ENCODE results near the gene XRCC6.
"Not testable (repeated sequence)": the region's sequence is repeated elsewhere in the genome, so short reads cannot be mapped to it uniquely, and the experiment has no call there.

XRCC6 gene

DNA sequence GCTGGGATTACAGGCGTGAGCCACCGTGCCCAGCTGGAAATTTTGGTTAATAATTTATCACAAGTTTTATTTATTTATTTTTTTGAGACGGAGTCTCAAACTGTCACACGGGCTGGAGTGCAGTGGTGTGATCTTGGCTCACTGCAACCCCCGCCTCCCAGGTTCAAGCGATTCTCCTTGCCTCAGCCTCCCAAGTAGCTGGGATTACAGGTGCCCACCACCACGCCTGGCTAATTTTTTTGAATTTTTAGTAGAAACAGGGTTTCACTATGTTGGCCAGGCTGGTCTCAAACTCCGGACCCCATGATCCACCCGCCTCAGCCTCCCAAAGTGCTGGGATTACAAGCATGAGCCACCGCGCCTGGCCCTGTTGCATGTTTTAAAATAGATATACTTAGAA is 65.8 kb downstream of the XRCC6 start:
- DNase-seq (ENCODE audit: low read depth in 2 of 2), result not testable (repeated sequence)

DNA sequence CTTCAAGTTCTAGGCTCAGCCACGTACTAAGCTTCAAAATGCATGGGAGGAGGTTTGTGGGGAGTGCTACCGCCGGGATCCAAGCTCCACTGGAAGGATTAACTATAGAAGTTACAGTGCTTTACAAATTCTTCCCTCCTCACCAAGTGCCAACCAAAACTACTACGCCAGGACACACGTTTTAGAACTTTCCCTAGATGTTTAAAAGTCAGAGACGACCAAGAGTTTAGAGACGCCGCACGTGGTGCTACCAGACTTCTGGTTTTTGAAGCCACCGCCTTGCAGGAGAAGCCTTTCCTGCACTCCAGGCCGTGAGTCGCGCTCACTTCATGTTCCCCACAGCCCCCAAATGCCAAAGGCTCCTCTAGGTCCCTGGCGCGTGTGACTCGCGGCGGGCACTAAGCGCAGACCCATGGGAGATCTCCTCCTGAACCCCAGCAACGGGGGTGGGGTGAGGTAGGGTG is 66.8 kb downstream of the XRCC6 start:
- no peak for DNase-seq (ENCODE audit: low read depth in 2 of 2)

DNA sequence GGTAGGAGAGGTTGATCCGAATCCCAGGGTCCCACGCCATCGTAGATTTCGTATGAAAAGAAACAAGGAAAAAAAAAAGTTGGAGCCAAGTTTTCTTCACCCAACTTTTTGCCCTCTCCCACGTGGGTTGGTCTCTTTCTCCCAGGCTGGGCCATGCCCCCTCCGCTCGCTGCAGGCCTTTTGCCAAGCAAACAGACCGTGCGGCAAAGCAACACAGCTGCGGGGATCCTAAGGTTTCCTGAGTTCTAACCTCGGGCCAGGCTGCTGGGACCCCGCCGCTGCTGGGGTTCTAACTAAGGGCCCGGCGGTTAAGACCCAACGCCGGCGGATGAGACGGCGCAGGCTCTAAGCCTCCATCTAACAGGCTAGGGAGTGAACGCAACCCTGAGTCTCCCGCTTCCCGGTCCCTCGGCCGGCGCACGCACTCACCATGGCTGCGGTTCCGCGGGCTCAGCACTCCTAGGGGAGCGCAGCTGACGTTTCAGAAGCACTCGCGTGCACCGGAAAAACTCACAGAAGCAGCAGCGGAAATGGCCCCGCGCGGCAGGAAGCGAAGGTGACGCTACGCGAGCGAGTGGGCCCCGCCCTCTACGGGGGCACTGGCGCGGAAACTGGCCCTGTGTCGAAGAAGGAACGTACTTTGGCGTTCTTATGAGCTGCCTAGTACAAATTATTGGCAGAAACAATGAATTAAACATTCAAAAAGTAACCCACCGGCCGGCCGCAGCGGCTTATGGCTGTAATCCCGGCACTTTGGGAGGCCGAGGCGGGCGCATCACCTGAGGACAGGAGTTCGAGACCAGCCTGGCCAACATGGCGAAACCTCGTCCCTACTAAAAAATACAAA is 67.5 kb downstream of the XRCC6 start, which contains the start of gene SNU13:
Gene SNU13 (minus strand): TSS at position 503 of the 847 bp plus-strand sequence. CDS start 71 bp downstream, at position 432.
- DNase-seq (ENCODE audit: low read depth in 2 of 2), result peak; percentile 89 to 91

DNA sequence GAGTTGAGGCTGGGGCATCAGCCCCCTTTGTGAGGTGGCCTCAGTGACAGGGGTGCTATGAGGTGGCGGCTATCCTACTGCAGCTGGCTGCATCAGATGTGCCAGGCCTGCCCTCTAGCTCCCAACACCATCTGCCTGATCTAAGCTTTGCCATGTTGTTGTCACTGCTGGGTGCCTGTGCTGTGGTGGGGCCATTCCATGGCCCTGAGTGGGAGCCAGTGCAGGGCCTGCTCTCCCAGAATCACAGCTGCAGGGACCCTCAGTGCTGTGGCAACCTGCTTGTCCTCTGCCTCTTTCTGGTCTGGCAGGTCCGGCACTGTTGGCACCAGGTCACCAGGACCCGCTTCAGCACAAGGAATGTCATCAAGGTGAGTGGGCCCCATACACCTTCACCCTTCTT is 69.4 kb downstream of the XRCC6 start:
- DNase-seq (ENCODE audit: low read depth in 2 of 2), result no peak

DNA sequence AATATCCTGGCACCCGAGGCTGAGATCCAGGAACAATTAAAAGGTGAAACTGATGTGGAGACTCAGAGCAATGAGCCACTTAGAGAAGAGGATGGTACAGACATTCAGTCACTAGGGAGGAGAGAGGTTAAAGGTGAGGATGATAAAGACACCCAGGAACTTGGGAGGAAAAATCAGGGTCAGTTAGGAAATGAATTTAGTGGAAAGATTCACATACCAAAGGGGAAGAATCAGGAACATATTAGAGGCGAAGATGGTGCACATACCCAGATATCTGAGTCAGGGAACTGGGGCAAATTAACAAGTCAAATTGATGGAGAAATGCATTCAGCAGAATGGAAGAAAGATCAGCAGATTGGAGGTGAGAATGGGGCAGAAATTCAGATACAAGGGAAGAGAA is 74.1 kb downstream of the XRCC6 start:
- DNase-seq (ENCODE audit: low read depth in 2 of 2), result no peak

DNA sequence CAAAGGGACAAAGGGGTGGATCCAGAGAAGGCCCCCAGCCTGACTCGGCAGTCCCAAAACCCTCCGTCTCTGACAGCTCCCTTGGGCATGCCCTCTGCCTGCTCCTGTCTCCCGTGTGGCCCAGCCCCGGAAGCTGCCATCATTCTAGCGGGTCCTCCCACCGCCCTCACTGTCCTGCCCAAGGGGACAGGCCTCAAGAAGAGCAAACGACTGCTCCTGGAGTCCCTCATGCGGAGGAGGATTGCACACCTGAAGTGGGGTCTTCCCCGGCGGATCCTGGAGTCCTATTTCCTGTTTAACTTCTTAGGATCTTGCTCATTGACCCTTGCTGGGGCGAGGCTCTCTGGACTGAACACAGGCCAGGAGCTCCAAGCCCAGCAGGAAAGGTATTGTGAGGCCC is 75.6 kb downstream of the XRCC6 start:
- DNase-seq (ENCODE audit: low read depth in 2 of 2), result no peak

DNA sequence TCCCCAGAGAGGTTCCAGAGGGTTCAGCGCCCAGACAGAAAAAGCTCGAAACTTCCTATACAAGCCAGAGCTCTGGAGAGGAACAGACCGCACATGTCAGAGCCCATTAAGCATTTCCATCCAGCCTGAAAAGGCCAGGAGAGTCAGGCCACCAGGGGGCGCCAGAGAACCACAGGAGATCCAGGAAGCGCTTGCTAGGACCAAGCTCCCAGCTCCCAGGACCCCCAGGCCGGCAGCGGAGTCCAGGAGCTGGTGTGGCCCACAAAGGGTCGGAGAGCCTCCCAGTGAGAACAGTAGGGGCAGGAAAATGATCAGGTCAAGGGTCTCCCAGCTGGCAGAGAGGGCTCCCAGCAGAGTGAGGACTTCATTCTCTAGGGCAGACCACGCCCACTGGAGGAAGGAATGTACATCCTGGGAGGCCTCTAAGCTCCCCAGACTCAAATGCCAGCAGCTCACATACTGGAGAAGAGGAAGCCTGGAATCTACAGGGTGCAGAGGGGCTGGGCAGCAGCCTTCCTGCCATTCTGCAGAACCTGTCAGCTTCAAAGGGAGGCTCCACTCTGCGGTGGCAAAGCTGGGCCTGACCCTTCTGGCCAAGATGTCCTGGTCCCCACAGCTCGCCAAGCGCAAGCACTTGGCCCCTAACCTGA is 76.2 kb downstream of the XRCC6 start:
- DNase-seq (ENCODE audit: low read depth in 2 of 2), result peak; percentile 88 to 99

DNA sequence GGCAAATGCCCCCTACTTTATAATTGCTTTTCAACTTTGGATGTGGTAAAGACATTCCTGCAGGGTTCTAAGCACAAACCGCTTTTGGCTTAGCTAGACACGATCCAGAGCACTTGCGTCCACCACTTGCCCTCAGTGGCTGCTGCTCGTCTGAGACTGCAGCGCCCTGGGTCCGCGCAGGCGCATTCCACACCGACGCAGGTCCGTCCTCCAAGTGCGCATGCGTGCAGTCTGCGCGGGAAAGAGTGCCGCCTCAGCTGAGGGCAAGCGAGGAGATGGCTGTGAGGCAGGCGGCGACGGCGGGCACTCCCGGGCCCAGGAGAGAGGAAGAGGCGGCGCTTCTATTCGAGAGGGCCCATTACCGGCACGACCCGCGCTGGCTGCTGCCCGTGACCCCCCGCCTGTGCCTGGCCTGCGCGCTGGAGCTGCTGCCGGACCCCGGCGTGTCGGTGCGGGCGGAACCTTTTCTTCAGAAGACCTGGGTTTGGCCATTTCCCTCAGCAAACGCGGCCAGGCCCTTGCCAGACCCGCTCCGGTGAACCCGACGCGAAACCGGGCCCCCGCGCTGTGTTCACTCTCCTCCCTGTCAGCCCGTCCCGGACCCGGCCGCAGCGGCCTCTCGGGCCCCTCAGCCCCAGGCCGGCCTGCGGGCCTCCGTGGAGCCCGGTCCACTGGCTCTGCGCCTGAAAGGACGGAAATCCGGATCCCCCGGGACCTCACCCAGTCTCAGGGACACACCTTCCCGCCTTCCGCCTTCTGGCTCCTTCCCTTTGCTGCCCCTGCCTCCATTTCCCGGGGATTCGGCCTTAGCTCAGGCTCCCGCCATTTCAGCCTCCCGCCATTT is 78.4 kb downstream of the XRCC6 start, which contains the start of gene MEI1:
Gene MEI1 (plus strand): TSS at position 240 of the 844 bp plus-strand sequence. CDS start 36 bp downstream, at position 276.
- DNase-seq (ENCODE audit: low read depth in 2 of 2), result peak; percentile 89 to 90

DNA sequence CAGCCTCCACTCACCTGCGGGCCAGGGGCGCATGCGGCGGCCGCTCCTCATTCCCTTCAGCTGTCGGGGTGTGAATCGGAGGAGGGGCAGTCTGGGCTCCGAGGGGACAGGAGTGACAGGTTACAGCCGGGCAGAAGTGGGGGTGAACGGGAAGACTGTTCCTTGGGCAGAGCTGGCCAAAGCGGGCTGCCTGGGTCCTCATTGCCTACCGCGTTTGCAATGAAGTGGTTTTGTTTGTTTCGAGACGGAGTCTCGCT is 78.9 kb downstream of the XRCC6 start:
- no peak for DNase-seq (ENCODE audit: low read depth in 2 of 2)

DNA sequence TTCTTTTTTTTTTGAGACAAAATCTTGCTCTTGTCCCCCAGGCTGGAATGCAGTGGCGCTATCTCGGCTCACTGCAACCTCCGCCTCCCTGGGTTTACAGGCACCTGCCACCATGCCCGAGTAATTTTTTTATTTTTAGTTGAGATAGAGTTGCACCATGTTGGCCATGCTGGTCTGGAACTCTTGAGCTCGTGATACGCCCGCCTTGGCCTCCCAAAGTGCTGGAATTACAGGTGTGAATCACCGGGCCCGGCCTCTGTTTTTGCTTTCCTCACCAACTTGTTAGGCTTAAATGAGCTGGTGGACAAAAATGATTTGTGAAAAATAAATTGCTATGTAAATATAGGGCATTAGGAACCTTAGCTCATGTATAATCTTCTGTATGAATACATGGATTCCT is 81.7 kb downstream of the XRCC6 start:
- no peak for DNase-seq (ENCODE audit: low read depth in 2 of 2)

DNA sequence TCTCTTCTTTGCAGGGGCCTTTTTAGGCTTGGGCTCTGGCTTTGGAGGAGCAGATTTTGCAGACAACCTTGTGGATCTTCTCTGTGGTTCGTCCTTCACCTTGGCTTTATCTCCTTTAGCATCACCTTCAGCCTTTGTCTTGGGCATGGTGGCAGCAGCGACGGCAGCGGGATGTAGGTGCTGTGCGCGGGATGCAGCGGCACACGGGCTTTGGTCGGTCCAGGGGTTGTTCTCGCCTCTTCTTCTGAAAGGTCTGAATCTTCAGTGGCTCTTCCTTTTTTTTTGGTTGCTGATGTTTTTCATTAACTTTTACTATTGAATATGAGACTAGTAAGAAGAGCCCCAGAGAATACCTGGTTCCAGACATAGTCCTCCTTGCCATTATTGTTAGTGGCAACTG is 88.2 kb downstream of the XRCC6 start:
- DNase-seq (ENCODE audit: low read depth in 2 of 2), result no peak

DNA sequence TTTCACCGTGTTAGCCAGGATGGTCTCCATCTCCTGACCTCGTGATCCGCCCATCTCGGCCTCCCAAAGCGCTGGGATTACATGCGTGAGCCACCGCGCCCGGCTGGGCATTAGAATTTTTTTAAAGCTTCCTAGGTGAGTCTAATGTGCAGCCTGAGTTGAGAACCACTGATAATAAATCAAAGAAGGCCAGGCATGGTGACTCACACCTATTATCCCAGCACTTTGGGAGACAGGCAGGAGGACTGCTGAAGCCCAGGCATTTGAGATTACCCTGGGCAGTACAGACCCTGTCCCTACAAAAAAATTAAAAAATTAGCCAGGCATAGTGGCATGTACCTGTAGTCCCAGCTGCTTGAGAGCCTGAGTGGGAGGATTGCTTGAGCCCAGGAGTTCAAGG is 91.9 kb downstream of the XRCC6 start:
- DNase-seq (ENCODE audit: low read depth in 2 of 2), result no peak
